GM19239 (cell line): ENCODE measurements around the gene BIK.
A peak's percentile ranks its signal among the peaks of the same experiment; 100 is the strongest.

Experiments used
- DNase-seq: peaks from one replicate; pipeline ENCODE4 v3.0.0; 2011; ENCODE audit warnings: low spot score; ENCODE audit not compliant: insufficient read length
- FAIRE-seq: peaks from 2 replicates; lab custom pipeline; 2011; peaks lifted over from hg19 to GRCh38; lab: Jason Lieb, UNC

Gene BIK

DNA sequence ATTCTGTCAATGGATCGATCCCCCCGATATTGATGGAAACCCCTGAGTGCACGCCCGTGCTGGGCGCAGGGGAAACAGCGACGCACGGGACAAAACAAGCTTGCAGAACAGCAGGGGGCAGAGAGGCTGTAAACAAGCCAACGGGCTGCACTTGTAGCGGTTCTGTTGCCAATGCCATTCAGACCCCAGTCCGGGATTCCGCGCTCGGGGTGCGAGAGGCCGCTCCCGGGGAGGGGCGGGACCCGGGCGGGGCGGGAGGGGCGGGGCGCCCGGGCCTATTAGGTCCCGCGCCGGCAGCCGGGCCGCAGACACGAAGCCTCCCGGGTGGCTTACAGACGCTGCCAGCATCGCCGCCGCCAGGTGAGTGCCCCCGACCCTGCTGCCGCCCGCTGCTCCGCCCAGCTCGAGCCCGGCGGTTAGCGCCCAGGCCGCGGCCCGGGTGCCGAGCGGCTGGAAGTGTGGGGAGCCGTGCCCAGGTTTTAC, at the start of gene BIK:
TSS of gene BIK (plus strand) at position 307 of the 483 bp plus-strand sequence. CDS start 13,273 bp downstream, outside the sequence.
- FAIRE-seq (peak; percentile 93), DNase-seq (no peak)

- DNase-seq = no peak
- no peak for FAIRE-seq
Measured at GRCh38 chr22:43066134-43066533, 44.4 kb upstream of the BIK start.

DNA sequence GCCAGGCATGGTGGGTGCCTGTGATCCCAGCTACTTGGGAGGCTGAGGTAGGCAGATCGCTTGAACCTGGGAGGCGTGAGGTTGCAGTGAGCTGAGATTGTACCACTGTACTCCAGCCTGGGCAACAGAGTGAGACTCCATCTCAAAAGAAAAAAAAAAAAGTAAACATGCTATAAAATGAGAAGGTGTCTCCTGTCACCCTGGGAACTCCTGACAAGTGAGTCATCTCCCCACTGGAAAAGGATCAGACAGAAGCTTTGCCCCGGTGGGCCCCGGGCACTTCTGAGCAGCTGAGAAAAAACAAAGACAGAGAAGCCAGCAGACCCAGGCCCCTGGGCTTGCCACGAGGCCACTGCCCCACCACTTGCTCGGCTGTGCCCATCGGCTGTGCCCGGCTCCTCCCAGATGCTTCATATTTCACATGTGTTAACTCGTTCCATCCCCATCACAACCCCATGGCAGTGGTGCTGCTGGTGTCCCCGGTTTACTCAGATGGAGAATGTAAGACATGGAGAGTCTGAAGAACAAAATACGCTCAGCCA, 43.6 kb upstream of the BIK start:
- no peak for DNase-seq
- no peak for FAIRE-seq

DNA sequence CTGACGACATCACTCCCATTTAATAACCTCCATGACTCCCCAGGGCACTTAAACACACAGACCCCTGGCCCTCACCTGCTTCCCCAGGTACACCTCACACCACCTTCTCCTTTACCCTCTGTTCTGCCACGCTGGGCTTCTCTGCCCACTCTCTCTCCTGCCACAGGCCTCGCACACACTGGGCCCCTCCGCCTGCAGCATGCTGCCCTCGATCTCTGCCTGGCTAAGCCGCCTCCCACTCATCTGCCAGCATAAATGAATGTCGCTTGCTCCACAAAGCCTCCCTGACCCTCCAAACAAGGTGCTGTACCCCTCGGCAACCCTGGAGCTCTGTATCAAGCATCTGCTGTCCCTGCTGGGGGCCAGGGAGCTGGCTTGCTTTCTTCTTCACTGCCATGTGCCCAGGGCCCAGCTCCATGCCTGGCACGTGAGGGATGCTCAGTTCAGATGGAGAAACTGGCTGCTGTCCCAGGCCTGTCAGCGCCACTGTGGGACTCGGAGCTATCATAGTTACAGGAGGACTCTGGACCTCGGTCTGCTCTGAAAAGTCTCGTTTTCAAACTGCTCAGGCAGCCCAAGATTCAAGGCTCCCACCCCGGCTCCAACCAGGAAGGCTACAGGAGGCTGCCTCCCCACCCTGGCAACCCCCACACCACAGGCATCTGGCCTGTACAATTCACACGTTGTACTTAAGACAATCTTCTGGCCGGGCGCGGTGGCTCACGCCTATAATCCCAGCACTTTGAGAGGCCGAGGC, 33.3 kb upstream of the BIK start:
- no peak for DNase-seq
- FAIRE-seq = no peak

GRCh38 chr22:43078522-43078921, 32.0 kb upstream of the BIK start:
- DNase-seq (no peak), FAIRE-seq (no peak)

GRCh38 chr22:43079742-43080141, 30.8 kb upstream of the BIK start:
- FAIRE-seq (no peak), DNase-seq (no peak)

DNA sequence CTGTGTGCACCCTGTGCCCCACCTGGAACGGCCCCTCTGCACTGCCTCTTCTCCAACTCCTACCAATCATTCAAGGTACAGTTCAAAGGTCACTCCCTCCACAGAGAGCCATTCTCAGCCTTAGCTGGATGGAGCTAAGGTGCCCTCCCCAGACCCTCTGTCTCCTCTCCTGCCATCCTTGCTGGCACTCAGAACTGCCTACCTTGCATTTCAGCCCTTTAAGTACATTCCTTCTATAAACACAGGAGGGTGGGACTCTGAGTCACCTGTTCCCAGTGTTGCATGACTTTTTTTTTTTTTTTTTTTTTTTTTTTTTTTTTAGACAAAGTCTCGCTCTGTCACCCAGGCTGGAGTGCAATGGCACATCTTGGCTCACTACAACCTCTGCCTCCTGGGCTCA, 29.9 kb upstream of the BIK start:
- FAIRE-seq (no peak), DNase-seq (no peak)

- FAIRE-seq (no peak), DNase-seq (no peak)
Measured at GRCh38 chr22:43081968-43082367, 28.6 kb upstream of the BIK start.

GRCh38 chr22:43085658-43086606, 24.6 kb upstream of the BIK start:
- DNase-seq (peak; percentile 56), FAIRE-seq (peak; percentile 87)

DNA sequence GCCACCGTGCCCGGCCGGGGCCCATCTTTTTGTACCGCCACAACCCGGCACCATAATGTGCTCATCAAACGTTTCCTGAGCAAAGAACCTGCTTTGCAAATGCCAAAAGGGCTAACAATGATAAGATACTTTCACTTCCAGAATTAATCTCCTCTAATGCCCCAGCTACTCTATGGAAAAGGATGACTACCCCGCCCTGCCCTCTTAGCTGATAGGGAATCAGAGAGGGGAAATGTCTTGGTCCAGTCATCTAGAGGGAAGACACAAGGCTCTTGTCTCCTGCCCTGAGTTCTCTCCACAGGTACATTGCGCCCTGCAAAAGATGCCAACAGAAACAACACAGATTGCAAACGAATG, 21.9 kb upstream of the BIK start:
- DNase-seq (no peak), FAIRE-seq (no peak)

GRCh38 chr22:43088984-43089717, 21.4 kb upstream of the BIK start, which contains the start of gene TTLL1:
TSS of gene TTLL1 (minus strand) at chr22:43089391. CDS start at chr22:43075586, 13,805 bp downstream.
- DNase-seq (peak; percentile 96), FAIRE-seq (peak; percentile 92)

GRCh38 chr22:43090130-43090789, 20.3 kb upstream of the BIK start:
- peak; percentile 92 for FAIRE-seq
- peak; percentile 53 for DNase-seq

GRCh38 chr22:43092085-43092484, 18.5 kb upstream of the BIK start:
- DNase-seq (no peak), FAIRE-seq (no peak)

DNA sequence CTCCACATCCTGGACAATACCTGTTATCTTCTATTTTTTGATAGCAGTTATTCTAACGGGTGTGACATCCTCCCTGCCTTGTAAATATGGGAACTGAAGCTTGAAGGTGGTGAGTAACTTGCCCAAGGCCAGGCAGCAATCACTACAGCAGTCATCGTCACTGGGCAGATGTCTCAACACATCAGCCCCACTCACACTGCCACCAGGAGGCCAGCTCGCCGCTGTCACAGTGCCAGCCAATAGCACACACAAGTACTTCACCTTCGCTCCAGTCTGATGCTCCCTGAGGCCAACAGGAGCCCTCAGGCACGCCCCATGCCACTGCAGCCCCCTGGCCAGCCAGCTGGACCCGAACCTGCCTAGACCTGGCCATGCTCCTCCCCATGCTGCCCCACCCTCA, 16.5 kb upstream of the BIK start:
- no peak for DNase-seq
- no peak for FAIRE-seq

DNA sequence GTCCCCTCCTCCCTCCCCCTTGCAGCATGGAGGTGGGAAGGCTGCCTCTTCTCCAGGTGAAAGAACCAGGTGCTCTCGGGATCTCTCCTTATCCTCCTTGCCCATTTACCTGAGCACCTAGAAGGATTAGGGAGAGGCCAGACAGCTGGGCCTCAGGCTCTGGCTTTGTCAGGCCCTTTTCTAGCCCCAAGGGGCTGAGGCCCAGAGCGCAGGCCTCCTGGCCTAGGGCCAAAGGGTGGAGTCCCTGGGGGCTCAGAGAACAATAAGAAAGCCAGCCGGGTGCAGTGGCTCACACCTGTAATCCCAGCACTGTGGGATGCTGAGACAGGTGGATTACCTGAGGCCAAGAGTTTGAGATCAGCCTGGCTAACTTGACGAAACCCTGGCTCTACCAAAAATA, 16.0 kb upstream of the BIK start:
- DNase-seq = no peak
- no peak for FAIRE-seq

DNA sequence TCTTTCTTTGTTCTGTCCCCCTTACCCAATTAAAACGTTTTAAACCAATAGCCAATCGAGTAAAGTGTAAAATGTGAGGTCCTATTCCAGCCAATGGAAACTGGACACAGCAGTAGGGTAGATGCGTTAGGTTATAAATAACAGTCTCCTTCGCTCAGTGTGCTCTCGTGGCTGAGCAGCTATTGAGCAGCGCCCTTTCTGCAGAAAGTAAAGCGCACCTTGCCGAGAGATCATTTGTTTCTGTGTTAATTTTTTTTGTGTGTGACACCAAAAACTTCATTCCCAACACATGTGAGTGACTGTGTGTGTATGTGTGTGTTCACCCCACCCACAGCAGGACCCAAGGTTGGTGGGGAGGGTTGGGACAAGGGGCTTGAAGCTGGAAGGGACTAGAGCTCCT, 14.1 kb upstream of the BIK start:
- DNase-seq (no peak), FAIRE-seq (no peak)

DNA sequence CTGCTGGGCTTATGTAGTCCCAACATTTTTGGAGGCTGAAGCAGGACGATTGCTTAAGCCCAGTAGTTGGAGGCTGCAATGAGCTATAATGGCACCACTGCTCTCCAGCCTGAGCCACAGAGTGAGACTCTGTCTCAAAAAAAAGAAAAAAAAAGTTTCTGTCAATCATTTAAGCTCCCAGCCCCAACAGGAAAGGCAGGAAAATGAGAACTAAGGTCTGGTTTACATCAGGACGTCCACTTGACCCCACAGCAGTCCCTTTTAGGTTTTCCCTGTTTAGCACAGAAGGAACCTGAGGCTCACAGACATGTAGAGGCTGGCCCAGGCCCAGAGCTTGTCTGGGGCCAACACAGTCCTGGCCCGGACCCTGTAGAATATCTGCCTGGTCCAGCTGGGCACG, 12.2 kb upstream of the BIK start:
- DNase-seq (no peak), FAIRE-seq (no peak)

- DNase-seq (no peak), FAIRE-seq (no peak)
Measured at GRCh38 chr22:43099095-43099494, 11.5 kb upstream of the BIK start.

DNA sequence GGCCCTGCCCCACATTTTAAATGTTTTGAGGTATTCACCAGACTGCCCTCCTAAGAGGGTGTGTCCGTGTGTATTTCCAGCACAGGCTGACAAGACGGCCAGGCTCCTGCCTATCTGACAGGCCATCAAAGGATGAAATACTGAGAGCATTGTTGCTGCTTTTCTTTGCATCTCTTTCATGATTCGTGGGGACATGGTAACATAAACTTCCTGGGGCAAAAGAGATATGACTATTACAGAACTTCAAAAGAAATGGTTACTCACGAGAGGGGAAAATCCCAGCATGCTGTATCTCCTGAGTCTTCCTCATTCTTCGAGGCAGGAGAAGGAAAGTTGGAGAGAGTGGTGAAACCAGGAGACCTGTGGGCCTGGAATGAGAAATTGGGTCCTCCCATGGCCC, 10.3 kb upstream of the BIK start:
- FAIRE-seq (no peak), DNase-seq (no peak)

- FAIRE-seq (no peak), DNase-seq (no peak)
Measured at GRCh38 chr22:43101306-43101705, 9.2 kb upstream of the BIK start.
